Coronary artery (tissue), 2 donors: Measurements from ENCODE around the gene SEMA5A.

ENCODE experiments used
- DNase-seq: peaks from one replicate; pipeline ENCODE4 v3.0.0-alpha.2; 2017; ENCODE audit warnings: low spot score
- H3K27ac ChIP-seq, 2 donors: fragments of 200-600 bp; sonication (generic); one replicate each; pipeline ENCODE4 v1.5.1; 2016 to 2019
- H3K4me3 ChIP-seq: fragments of 200-600 bp; sonication (generic); 2 replicates; pipeline ENCODE4 v1.5.1; 2016; ENCODE audit warnings: mild to moderate bottlenecking, moderate library complexity
- TF ChIP-seq, protein P1 (sequence below): fragments of 200-600 bp; sonication (generic); IDR thresholded peaks from one replicate; pipeline ENCODE4 v1.5.1; 2019; ENCODE audit warnings: antibody characterized with exemption

SEMA5A gene, protein sequence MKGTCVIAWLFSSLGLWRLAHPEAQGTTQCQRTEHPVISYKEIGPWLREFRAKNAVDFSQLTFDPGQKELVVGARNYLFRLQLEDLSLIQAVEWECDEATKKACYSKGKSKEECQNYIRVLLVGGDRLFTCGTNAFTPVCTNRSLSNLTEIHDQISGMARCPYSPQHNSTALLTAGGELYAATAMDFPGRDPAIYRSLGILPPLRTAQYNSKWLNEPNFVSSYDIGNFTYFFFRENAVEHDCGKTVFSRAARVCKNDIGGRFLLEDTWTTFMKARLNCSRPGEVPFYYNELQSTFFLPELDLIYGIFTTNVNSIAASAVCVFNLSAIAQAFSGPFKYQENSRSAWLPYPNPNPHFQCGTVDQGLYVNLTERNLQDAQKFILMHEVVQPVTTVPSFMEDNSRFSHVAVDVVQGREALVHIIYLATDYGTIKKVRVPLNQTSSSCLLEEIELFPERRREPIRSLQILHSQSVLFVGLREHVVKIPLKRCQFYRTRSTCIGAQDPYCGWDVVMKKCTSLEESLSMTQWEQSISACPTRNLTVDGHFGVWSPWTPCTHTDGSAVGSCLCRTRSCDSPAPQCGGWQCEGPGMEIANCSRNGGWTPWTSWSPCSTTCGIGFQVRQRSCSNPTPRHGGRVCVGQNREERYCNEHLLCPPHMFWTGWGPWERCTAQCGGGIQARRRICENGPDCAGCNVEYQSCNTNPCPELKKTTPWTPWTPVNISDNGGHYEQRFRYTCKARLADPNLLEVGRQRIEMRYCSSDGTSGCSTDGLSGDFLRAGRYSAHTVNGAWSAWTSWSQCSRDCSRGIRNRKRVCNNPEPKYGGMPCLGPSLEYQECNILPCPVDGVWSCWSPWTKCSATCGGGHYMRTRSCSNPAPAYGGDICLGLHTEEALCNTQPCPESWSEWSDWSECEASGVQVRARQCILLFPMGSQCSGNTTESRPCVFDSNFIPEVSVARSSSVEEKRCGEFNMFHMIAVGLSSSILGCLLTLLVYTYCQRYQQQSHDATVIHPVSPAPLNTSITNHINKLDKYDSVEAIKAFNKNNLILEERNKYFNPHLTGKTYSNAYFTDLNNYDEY

DNA sequence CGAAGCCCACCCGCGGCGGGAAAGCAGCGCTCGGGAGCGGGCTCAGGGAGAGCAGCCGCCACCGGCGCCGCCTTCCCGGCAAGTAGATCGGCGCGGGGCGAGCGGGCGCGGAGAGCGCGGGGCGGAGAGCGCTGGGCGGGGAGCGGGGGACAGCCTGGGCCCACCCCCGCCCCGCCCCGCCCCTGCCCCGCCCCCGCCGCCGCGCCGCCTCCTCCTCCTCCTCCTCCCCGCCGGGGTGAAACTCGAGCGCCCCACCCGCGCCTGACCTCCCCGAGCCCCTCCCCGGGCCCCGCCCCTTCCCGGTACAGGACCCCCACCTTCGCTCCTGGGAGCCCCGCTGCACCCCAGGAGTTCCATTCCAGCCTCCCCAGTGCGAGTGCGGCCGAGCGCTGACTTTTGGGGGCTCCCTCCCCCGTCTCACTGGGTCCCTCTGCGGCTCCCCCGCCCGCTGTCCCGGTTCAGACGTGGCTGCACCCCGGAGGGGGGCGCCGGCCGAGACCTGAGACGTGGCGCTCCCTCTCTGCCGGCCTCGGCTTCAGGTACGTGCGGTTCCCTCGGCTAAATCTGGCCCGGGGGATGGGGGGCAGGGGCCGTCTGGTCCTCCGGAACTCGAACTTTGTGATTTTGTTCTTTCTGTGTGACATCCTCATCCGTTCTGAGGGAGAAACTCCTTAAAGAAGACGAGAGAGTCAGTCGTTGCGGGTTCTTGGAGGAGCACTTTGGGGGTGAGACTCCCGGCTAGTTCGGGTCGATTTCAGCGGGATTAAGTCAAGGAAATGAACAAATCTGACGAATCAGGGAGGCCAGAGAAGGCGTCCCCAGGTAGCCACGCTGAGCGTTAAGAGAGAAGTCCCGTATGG, at the start of gene SEMA5A:
TSS of gene SEMA5A (minus strand) at position 84 of the 860 bp plus-strand sequence. CDS start 166,129 bp downstream, outside the sequence.
- Histone ChIP-seq H3K4me3 (peak within 1 kb of the TSS; percentile 93), H3K27ac (peak within 1 kb of the TSS; percentile 90 to 97)
- TF ChIP-seq, protein P1, sequence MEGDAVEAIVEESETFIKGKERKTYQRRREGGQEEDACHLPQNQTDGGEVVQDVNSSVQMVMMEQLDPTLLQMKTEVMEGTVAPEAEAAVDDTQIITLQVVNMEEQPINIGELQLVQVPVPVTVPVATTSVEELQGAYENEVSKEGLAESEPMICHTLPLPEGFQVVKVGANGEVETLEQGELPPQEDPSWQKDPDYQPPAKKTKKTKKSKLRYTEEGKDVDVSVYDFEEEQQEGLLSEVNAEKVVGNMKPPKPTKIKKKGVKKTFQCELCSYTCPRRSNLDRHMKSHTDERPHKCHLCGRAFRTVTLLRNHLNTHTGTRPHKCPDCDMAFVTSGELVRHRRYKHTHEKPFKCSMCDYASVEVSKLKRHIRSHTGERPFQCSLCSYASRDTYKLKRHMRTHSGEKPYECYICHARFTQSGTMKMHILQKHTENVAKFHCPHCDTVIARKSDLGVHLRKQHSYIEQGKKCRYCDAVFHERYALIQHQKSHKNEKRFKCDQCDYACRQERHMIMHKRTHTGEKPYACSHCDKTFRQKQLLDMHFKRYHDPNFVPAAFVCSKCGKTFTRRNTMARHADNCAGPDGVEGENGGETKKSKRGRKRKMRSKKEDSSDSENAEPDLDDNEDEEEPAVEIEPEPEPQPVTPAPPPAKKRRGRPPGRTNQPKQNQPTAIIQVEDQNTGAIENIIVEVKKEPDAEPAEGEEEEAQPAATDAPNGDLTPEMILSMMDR = no peak
- DNase-seq = peak; percentile 83

DNA sequence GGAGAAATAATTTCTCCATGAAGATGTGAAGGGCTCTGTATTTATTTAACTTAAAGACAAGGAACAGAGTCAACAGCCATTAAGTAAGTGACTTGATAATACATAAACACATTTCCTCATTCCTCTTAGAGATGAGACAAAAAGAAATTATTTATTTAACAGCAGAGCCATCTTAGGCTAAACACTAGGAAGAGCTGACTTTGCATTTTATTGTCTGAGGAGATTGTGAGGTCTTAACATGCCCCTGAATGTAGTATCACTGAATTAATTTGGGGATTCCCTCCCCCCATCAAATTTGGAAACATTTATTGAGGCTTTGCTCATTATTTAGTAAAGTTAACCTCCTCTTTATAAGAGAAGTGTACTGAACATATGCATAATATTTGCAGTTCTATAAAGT, 49.0 kb upstream of the SEMA5A start:
- TF ChIP-seq, protein P1 = no peak
- H3K27ac ChIP-seq = no peak overlapping the region
- H3K4me3 ChIP-seq = no peak overlapping the region
- DNase-seq = no peak

DNA sequence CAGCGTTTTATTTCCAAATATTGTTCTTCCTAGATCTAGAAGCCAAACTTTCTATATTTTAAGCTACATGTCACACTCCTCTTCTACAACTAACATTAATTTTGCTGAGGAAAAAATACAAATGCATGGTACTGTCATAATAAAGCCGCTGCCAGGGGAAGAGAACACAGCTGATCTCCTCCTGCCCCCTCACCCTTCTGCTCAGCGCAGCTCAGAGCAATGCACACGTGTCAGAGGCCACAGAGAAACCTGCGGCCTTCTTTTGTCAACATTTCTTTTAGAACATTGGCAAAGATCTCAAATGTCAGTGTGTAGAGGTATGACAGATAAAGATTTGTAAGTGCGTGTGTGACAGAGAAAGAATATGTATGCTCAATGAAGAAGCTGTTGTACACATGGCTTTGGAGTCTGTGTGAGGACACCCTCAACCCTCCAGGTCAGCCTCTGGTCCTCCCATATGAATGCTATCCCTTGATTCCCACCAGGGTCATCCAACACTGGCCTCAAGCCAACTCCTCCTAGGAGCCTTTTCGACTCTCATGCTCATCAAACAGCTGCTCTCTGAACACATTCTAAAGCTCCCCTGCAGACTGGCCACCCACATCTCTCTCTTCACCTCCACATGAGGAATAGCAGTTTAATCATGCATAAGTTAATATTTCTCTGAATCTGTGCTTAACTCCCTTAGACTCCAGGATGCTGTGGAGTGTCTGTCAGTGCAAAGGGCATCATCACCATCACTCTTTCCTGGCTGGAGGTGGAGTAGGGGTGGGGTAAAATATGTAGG, 43.4 kb upstream of the SEMA5A start:
- DNase-seq = no peak
- H3K27ac ChIP-seq = no peak overlapping the region
- H3K4me3 ChIP-seq = no peak overlapping the region
- TF ChIP-seq, protein P1 = no peak

DNA sequence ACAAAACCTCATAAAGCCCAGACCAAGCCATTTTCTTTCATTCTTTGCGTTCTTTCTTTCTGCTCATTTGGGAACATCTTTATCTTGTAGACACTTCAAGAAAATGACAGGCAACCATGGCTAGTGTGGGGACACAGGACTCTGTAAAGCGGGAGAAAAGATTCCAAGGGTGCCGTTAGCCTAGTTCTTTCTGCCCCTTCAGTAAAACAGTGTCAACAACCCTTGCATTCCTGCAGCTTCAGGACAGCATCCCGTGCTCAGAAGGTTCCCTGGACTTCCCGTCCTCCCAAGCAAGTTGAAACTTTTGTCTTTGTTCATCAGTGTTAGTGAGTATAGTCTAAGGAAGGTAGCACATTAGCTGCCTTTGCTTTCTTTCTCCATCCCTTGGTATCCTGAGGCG, 42.4 kb upstream of the SEMA5A start:
- TF ChIP-seq, protein P1 = no peak
- H3K4me3 ChIP-seq = no peak overlapping the region
- DNase-seq = no peak
- no peak overlapping the region for H3K27ac ChIP-seq

DNA sequence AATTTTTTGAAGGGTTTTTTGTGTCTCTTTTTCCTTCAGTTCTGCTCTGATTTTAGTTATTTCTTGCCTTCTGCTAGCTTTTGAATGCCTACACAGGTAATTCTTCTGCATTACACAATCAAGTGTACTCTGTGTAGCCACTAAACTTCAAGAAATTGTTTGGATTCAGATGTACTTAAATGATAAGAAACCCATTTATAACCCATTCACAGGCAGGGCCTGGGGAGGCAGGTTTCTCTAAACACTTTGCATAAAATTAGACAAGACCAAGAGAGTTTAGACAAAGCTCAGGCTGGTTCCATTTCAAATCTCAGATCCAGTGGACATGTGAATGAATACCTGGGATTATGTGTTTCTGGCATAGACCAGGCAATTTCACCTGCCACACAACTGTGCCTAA, 41.3 kb upstream of the SEMA5A start:
- no peak for DNase-seq
- H3K27ac ChIP-seq = no peak overlapping the region
- H3K4me3 ChIP-seq = no peak overlapping the region
- TF ChIP-seq, protein P1 = no peak

DNA sequence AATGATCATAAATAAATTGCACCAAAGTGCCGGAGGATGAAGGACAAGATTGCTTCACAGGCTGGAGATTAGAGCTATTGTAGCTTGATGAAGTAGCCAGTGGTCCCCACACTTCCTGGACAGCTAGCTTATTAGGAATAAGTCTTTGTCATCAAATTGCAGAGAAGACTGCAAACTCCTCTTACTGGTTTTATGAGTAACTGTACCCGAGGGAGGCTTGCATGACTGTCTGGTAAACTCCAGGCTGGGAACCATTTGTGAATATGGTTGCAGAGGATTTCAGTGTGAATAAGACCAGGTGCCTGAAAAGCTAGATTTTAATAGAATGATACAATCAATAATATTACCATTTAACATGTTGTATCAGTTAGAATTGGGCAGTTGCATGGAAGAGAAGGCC, 36.5 kb upstream of the SEMA5A start:
- no peak overlapping the region for H3K4me3 ChIP-seq
- DNase-seq = no peak
- no peak overlapping the region for H3K27ac ChIP-seq
- TF ChIP-seq, protein P1 = no peak
